Inflammatory macrophage treated with lipopolysaccharide for 1 hour (primary cell): Measurements from ENCODE around the gene FOXC1.

Source experiments
- DNase-seq, 2 donors: peaks; one replicate each; pipeline ENCODE4 v3.0.0-alpha.2; 2020 to 2022

The FOXC1 gene

GRCh38 chr6:1645466-1646185, 35.9 kb downstream of the FOXC1 start:
- no peak for DNase-seq

GRCh38 chr6:1651362-1651761, 41.6 kb downstream of the FOXC1 start:
- DNase-seq = no peak

- DNase-seq = no peak
Measured at GRCh38 chr6:1652842-1653241, 43.1 kb downstream of the FOXC1 start.

GRCh38 chr6:1654054-1654453, 44.3 kb downstream of the FOXC1 start:
- DNase-seq = peak; percentile 17 to 25

GRCh38 chr6:1657116-1657770, 47.5 kb downstream of the FOXC1 start:
- no peak for DNase-seq

GRCh38 chr6:1657771-1658165, 48.1 kb downstream of the FOXC1 start:
- DNase-seq = no peak

GRCh38 chr6:1658212-1659005, 48.7 kb downstream of the FOXC1 start:
- DNase-seq = no peak

GRCh38 chr6:1659816-1660215, 50.1 kb downstream of the FOXC1 start:
- DNase-seq = no peak

- no peak for DNase-seq
Measured at GRCh38 chr6:1662534-1662933, 52.8 kb downstream of the FOXC1 start.
